CD4-positive, alpha-beta T cell treated with Interleukin-4 for 4 hours (primary cell): ENCODE results near the gene PSMA8.
"Not testable (repeated sequence)": the region's sequence is repeated elsewhere in the genome, so short reads cannot be mapped to it uniquely, and the experiment has no call there.

ENCODE experiments used
- DNase-seq: peaks from one replicate; pipeline ENCODE4 v3.0.0-alpha.2; 2020

The PSMA8 gene

DNA sequence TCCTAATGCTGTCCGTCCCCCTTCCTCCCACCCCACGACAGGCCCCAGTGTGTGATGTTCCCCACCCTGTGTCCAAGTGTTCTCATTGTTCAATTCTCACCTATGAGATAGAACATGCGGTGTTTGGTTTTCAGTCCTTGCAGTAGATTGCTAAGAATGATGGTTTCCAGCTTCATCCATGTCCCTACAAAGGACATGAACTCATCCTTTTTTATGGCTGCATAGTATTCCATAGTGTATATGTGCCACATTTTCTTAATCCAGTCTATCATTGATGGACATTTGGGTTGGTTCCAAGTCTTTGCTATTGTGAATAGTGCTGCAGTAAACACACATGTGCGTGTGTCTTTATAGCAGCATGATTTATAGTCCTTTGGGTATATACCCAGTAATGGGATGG, 105.0 kb downstream of the PSMA8 start:
- DNase-seq, result not testable (repeated sequence)

DNA sequence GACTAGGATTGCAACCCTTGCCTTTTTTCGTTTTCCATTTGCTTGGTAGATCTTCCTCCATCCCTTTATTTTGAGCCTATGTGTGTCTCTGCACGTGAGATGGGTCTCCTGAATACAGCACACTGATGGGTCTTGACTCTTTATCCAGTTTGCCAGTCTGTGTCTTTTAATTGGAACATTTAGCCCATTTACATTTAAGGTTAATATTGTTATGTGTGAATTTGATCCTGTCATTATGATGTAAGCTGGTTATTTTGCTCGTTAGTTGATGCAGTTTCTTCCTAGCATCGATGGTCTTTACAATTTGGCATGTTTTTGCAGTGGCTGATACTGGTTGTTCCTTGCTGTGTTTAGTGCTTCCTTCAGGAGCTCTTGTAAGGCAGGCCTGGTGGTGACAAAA, 108.7 kb downstream of the PSMA8 start:
- DNase-seq, result not testable (repeated sequence)
